ENCODE results near the gene SEPTIN2.

Gene SEPTIN2

GRCh38 chr2:241282555-241282954, 33.2 kb upstream of the SEPTIN2 start:
- TF ChIP-seq, protein P1, sequence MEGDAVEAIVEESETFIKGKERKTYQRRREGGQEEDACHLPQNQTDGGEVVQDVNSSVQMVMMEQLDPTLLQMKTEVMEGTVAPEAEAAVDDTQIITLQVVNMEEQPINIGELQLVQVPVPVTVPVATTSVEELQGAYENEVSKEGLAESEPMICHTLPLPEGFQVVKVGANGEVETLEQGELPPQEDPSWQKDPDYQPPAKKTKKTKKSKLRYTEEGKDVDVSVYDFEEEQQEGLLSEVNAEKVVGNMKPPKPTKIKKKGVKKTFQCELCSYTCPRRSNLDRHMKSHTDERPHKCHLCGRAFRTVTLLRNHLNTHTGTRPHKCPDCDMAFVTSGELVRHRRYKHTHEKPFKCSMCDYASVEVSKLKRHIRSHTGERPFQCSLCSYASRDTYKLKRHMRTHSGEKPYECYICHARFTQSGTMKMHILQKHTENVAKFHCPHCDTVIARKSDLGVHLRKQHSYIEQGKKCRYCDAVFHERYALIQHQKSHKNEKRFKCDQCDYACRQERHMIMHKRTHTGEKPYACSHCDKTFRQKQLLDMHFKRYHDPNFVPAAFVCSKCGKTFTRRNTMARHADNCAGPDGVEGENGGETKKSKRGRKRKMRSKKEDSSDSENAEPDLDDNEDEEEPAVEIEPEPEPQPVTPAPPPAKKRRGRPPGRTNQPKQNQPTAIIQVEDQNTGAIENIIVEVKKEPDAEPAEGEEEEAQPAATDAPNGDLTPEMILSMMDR (IDR thresholded peaks at IDR 0.05) = no peak
- H3K4me3 ChIP-seq (ENCODE audit: low read depth in 1 of 2, low read length in 1 of 2) = no peak overlapping the region
- no peaks in the 10 kb centered on the region for H3K9me3 ChIP-seq
- H3K4me1 ChIP-seq (ENCODE audit: control insufficient read depth in 1 of 2, insufficient read depth in 1 of 2, low read depth in 1 of 2, low read length in 1 of 2) = no peaks in the 10 kb centered on the region
- no peak overlapping the region for H3K27ac ChIP-seq
- peaks cover 4% of the 10 kb centered on the region for H3K36me3 ChIP-seq
- no peaks in the 10 kb centered on the region for H3K27me3 ChIP-seq

DNA sequence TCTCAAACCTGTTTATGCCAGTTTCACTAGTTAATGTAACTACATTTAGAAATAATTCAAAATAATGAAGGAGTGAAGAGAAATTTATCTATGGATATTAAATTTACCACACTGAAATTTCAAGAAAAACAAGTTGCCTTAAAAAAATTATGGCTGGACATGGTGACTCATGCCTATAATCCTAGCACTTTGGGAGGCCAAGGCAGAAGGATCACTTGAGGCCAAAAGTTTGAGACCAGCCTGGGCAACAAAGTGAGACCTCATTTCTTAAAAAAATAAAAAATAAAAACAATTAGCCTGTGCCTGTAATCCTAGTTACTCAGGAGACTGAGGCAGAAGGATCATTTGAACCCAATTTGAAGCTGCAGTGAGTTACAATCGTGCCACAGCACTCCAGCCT, 30.1 kb upstream of the SEPTIN2 start:
- no peak overlapping the region for H3K27ac ChIP-seq
- no peaks in the 10 kb centered on the region for H3K27me3 ChIP-seq
- H3K4me1 ChIP-seq (ENCODE audit: control insufficient read depth in 1 of 2, insufficient read depth in 1 of 2, low read depth in 1 of 2, low read length in 1 of 2) = no peaks in the 10 kb centered on the region
- no peaks in the 10 kb centered on the region for H3K9me3 ChIP-seq
- no peak overlapping the region for H3K4me3 ChIP-seq (ENCODE audit: low read depth in 1 of 2, low read length in 1 of 2)
- H3K36me3 ChIP-seq = peaks cover 4% of the 10 kb centered on the region
- TF ChIP-seq, protein P1 (IDR thresholded peaks at IDR 0.05) = no peak

DNA sequence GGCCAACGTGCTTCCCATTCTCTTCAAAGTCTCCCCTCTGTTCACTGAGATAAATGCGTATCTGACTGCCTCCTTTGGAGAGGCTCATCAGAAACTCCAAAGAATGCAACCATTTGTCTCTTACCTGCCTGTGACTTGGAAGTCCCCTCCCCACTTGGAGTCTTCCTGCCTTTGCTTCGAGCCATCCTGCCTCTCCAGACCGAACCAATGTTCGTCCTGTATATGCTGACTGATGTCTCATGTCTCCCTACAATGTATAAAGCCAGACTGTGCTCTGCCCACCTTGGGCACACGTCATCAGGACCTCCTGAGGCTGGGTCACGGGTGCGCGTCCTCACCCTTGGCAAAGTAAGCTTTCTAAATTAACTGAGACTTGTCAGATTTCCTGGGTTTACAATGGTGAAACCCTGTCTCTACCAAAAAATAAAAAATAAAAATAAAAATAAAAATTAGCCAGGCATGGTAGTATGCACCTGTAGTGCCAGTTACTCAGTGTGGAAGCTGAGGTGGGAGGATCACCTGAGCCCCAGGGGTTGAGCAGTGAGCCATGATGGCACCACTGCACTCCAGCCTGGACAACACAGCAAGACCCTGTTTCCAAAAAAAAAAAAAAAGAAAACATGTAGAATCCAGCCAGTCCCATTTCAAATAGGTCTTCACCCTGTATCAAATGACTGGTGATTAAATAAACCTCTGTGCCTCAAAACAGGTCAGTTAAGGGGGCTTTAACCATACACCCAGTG, 29.2 kb upstream of the SEPTIN2 start:
- H3K36me3 ChIP-seq = peaks cover 4% of the 10 kb centered on the region
- no peaks in the 10 kb centered on the region for H3K9me3 ChIP-seq
- H3K4me3 ChIP-seq (ENCODE audit: low read depth in 1 of 2, low read length in 1 of 2) = no peak overlapping the region
- TF ChIP-seq, protein P1 (IDR thresholded peaks at IDR 0.05) = no peak
- no peak overlapping the region for H3K27ac ChIP-seq
- H3K4me1 ChIP-seq (ENCODE audit: control insufficient read depth in 1 of 2, insufficient read depth in 1 of 2, low read depth in 1 of 2, low read length in 1 of 2) = no peaks in the 10 kb centered on the region
- no peaks in the 10 kb centered on the region for H3K27me3 ChIP-seq

- Histone ChIP-seq H3K4me3 (ENCODE audit: low read depth in 1 of 2, low read length in 1 of 2) (no peak overlapping the region), H3K27me3 (no peaks in the 10 kb centered on the region), H3K4me1 (ENCODE audit: control insufficient read depth in 1 of 2, insufficient read depth in 1 of 2, low read depth in 1 of 2, low read length in 1 of 2) (no peaks in the 10 kb centered on the region), H3K27ac (no peak overlapping the region), H3K36me3 (peaks cover 4% of the 10 kb centered on the region), H3K9me3 (no peaks in the 10 kb centered on the region)
- TF ChIP-seq, protein P1 (IDR thresholded peaks at IDR 0.05) = no peak
Measured at GRCh38 chr2:241288324-241288888, 27.3 kb upstream of the SEPTIN2 start.

DNA sequence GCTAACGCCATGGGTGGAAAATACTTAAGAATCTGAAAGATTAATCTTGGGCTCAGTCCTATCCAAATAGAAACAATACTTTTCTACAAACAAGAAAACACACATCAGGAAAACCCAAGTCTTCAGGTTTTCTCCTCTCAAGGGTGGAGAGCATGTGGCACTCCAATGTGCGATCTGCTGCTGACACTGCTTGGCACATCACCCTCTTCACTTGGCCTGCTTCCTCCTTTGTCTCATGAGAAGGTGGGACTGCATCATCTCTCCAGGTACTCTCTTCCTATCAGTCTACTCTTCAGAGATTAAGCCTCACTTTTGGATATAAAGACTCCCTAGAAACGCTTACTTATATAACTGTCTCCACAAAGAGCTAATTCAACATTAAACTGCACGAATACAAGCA, 26.7 kb upstream of the SEPTIN2 start:
- H3K4me1 ChIP-seq (ENCODE audit: control insufficient read depth in 1 of 2, insufficient read depth in 1 of 2, low read depth in 1 of 2, low read length in 1 of 2) = no peaks in the 10 kb centered on the region
- no peak overlapping the region for H3K4me3 ChIP-seq (ENCODE audit: low read depth in 1 of 2, low read length in 1 of 2)
- TF ChIP-seq, protein P1 (IDR thresholded peaks at IDR 0.05) = no peak
- H3K27me3 ChIP-seq = no peaks in the 10 kb centered on the region
- H3K9me3 ChIP-seq = no peaks in the 10 kb centered on the region
- H3K27ac ChIP-seq = no peak overlapping the region
- peaks cover 4% of the 10 kb centered on the region for H3K36me3 ChIP-seq
